Measurements from ENCODE around the gene DIP2B.

The DIP2B gene

DNA sequence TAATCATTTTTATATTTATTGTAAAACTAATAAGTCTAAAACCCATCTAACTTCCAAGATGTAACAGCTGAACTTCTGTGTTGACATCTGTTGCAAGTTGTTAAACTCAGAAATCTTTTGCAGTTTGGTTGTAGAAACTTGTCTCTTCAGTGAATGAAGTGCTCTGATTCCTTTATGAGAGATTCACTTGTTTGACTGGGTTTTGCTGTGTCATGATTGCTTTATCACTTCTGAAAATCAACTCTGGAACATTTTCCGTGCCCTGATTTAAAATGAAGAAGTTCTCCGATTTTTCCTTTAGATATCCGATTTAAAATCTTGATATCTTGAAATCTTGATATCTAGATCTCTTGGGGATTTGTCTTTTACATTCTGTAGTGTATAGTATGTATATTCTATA is 65.1 kb downstream of the DIP2B start:
- Histone ChIP-seq H3K27ac (peak overlapping the region; percentile 90), H3K36me3 (ENCODE audit: insufficient read depth, low read length) (no peaks in the 10 kb centered on the region), H3K4me3 (no peak overlapping the region), H3K9me3 (ENCODE audit: low read depth, low read length) (no peaks in the 10 kb centered on the region), H3K9ac (ENCODE audit: insufficient read length) (peak overlapping the region; percentile 14)
- DNase-seq (ENCODE audit: low read depth, low spot score): no peak
- TF ChIP-seq EZH2 (IDR thresholded peaks at IDR 0.05): no peak
- no peak for TF ChIP-seq POLR2AphosphoS5 (IDR thresholded peaks at IDR 0.05; ENCODE audit: borderline replicate concordance, low read depth, low read length)
- no peak for TF ChIP-seq FOXP2 (optimal IDR thresholded peaks at IDR 0.05; ENCODE audit: control extremely low read depth, extremely low read length, insufficient read depth)

DNA sequence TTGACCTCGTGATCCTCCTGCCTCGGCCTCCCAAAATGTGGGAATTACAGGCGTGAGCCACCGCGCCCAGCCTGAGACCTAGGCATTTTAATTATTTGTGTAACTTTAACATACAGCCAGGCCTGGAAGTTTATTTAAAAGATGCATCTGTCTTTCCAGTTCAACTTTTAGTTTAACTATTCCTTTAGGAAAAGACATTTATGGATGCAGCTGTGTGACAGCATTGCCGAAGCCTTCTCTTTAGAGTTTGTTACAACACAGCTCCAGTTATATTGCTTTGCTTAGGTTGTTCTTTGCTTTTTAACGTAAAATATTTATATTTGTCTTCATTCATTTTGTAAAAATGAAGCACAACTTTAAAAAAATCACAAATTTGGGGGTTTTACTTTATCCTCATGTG is 67.0 kb downstream of the DIP2B start:
- TF ChIP-seq POLR2AphosphoS5 (IDR thresholded peaks at IDR 0.05; ENCODE audit: borderline replicate concordance, low read depth, low read length): no peak
- no peak for TF ChIP-seq EZH2 (IDR thresholded peaks at IDR 0.05)
- no peak for TF ChIP-seq FOXP2 (optimal IDR thresholded peaks at IDR 0.05; ENCODE audit: control extremely low read depth, extremely low read length, insufficient read depth)
- DNase-seq (ENCODE audit: low read depth, low spot score): no peak
- H3K4me3 ChIP-seq: peak overlapping the region; percentile 26; the same call in 1 of the 2 replicates
- H3K9ac ChIP-seq (ENCODE audit: insufficient read length): peak overlapping the region; percentile 40
- H3K27ac ChIP-seq: peak overlapping the region; percentile 87
- H3K9me3 ChIP-seq (ENCODE audit: low read depth, low read length): no peaks in the 10 kb centered on the region
- H3K36me3 ChIP-seq (ENCODE audit: insufficient read depth, low read length): no peaks in the 10 kb centered on the region

DNA sequence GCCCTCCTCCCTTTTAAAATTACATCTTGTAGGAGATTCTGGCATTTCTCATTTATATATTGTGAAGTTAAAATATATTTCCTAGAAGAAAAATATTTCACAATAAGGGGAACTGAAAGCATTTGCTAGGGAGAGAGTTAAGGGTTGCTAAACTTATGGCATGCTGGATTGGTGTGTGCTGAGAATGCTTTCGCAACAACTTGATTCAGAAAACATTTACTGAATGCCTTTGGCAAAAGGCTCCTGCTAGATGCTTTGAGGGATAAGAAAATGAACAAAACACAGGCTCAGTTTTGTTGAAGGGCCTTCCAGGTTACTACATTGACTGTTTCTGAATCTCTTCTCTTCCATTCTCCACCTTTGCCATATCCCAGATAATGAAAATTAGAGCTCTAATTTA is 67.5 kb downstream of the DIP2B start:
- peak overlapping the region; percentile 87 for H3K27ac ChIP-seq
- peak; percentile 88 for DNase-seq (ENCODE audit: low read depth, low spot score)
- H3K36me3 ChIP-seq (ENCODE audit: insufficient read depth, low read length): no peaks in the 10 kb centered on the region
- H3K9me3 ChIP-seq (ENCODE audit: low read depth, low read length): no peaks in the 10 kb centered on the region
- H3K4me3 ChIP-seq: peak overlapping the region; percentile 47
- peak overlapping the region; percentile 43 for H3K9ac ChIP-seq (ENCODE audit: insufficient read length)
- TF ChIP-seq POLR2AphosphoS5 (IDR thresholded peaks at IDR 0.05; ENCODE audit: borderline replicate concordance, low read depth, low read length) (no peak; the same call in 1 of the 2 replicates), EZH2 (IDR thresholded peaks at IDR 0.05) (no peak), FOXP2 (optimal IDR thresholded peaks at IDR 0.05; ENCODE audit: control extremely low read depth, extremely low read length, insufficient read depth) (peak; percentile 48)

DNA sequence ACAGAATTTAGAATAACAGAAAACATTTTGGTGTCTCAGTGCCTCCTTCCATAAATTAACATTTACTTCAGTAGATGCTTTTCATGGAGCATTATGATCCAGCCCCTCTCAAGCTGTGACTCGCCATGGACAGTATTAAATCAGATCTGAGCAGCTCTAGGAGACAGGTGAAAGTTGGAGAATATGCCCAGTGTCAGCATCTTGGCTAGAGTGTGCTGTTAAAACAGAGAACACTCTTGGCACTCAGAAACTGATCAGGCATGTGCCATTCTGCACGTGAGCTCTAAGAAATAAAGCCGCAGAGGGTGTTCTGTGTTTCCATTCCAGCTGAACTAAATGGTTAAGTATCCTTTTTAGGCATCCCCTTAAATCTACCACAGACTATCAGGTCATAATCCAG is 68.0 kb downstream of the DIP2B start:
- peak overlapping the region; percentile 43 for H3K9ac ChIP-seq (ENCODE audit: insufficient read length)
- TF ChIP-seq EZH2 (IDR thresholded peaks at IDR 0.05): no peak
- TF ChIP-seq FOXP2 (optimal IDR thresholded peaks at IDR 0.05; ENCODE audit: control extremely low read depth, extremely low read length, insufficient read depth): no peak
- no peak for TF ChIP-seq POLR2AphosphoS5 (IDR thresholded peaks at IDR 0.05; ENCODE audit: borderline replicate concordance, low read depth, low read length)
- DNase-seq (ENCODE audit: low read depth, low spot score): no peak
- H3K36me3 ChIP-seq (ENCODE audit: insufficient read depth, low read length): no peaks in the 10 kb centered on the region
- no peaks in the 10 kb centered on the region for H3K9me3 ChIP-seq (ENCODE audit: low read depth, low read length)
- peak overlapping the region; percentile 47 for H3K4me3 ChIP-seq
- H3K27ac ChIP-seq: peak overlapping the region; percentile 87

DNA sequence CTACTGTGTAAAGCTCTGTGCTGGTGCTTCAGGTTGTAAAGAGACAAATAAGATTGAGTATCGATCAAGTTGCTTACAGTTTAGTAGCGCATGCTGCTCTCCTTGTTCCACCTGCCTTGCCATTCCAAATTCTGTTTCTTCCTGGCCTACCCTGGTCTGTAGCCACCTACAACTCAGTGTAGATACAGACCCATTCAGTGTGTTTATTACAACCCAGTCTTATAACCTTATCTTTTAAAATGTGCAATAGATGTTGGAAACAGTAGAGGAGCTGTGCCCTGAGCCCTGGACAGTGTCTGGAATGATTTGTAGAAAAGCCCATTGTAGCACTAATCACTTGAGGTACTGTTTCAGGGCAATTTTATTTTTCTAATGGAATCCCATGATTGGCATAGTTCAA is 68.5 kb downstream of the DIP2B start:
- Histone ChIP-seq H3K36me3 (ENCODE audit: insufficient read depth, low read length) (no peaks in the 10 kb centered on the region), H3K4me3 (no peak overlapping the region), H3K9ac (ENCODE audit: insufficient read length) (no peak overlapping the region), H3K27ac (peak overlapping the region; percentile 87; the same call in 1 of the 2 replicates), H3K9me3 (ENCODE audit: low read depth, low read length) (no peaks in the 10 kb centered on the region)
- DNase-seq (ENCODE audit: low read depth, low spot score): no peak
- TF ChIP-seq EZH2 (IDR thresholded peaks at IDR 0.05): no peak
- no peak for TF ChIP-seq FOXP2 (optimal IDR thresholded peaks at IDR 0.05; ENCODE audit: control extremely low read depth, extremely low read length, insufficient read depth)
- TF ChIP-seq POLR2AphosphoS5 (IDR thresholded peaks at IDR 0.05; ENCODE audit: borderline replicate concordance, low read depth, low read length): no peak

DNA sequence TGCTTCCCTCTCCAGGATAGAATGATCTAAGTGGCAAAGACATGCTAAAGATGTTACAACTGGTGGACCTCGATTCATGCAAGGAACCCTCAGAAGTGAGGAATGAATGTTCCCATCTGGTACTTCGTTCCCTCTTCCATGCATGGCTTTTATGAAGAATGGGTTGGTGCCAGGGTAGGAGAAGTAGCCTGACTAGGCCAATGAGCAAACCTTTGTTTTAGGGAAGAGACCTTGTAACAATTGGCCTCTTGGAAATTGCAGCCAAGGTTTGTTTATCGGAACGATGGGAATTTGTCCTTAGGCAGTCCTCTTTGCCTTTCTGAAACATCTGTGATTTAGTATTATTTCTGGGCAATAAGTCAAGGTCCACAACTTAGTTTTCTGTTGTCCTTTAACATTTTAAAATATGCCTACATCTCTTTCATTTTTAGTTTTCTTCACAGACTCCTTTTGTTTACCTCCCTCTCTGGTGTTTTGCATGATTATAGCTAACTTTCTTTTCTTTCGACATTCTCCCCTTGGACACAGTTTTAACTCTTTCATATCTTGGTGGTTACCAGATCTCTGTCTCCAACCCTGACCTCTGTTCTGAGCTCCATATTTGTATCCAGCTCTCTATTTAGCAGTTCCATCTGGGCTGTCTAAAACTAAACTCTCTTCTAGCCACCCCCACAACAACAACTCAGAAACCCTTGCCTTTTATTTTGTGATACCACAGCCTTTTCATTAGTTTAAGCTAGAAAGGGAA is 70.0 kb downstream of the DIP2B start:
- no peak for DNase-seq (ENCODE audit: low read depth, low spot score)
- H3K36me3 ChIP-seq (ENCODE audit: insufficient read depth, low read length): no peaks in the 10 kb centered on the region
- H3K27ac ChIP-seq: peak overlapping the region; percentile 27; the same call in 1 of the 2 replicates
- H3K9me3 ChIP-seq (ENCODE audit: low read depth, low read length): no peaks in the 10 kb centered on the region
- TF ChIP-seq POLR2AphosphoS5 (IDR thresholded peaks at IDR 0.05; ENCODE audit: borderline replicate concordance, low read depth, low read length): no peak
- TF ChIP-seq EZH2 (IDR thresholded peaks at IDR 0.05): no peak
- TF ChIP-seq FOXP2 (optimal IDR thresholded peaks at IDR 0.05; ENCODE audit: control extremely low read depth, extremely low read length, insufficient read depth): no peak
- no peak overlapping the region for H3K9ac ChIP-seq (ENCODE audit: insufficient read length)
- H3K4me3 ChIP-seq: no peak overlapping the region

DNA sequence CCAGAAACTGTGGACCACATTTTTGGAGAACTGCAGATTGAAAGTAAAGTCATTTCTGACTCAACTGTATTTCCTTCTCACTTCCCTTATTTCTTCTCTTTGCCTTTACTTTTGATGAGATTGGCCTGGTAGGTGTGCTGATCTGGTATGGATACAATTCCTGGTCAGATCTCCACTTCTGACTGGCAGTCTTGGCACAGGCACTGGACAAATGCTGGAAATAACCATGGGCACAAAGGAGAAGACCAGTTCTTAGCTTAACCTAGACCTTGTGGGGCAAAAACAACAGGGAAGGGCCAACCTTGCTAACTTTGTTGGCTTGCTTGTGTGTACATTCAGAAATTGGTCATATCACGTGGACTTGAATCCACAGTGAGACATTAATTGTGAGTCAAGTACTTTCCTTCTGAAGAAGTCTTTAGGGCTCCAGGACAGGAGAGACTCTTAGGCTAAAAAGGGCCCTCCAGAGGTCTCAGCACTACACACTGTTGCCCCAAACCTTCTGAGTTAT is 75.0 kb downstream of the DIP2B start:
- Histone ChIP-seq H3K36me3 (ENCODE audit: insufficient read depth, low read length) (no peaks in the 10 kb centered on the region), H3K9ac (ENCODE audit: insufficient read length) (no peak overlapping the region)
- TF ChIP-seq EZH2 (IDR thresholded peaks at IDR 0.05): no peak
- no peak for TF ChIP-seq FOXP2 (optimal IDR thresholded peaks at IDR 0.05; ENCODE audit: control extremely low read depth, extremely low read length, insufficient read depth)
- TF ChIP-seq POLR2AphosphoS5 (IDR thresholded peaks at IDR 0.05; ENCODE audit: borderline replicate concordance, low read depth, low read length): no peak

DNA sequence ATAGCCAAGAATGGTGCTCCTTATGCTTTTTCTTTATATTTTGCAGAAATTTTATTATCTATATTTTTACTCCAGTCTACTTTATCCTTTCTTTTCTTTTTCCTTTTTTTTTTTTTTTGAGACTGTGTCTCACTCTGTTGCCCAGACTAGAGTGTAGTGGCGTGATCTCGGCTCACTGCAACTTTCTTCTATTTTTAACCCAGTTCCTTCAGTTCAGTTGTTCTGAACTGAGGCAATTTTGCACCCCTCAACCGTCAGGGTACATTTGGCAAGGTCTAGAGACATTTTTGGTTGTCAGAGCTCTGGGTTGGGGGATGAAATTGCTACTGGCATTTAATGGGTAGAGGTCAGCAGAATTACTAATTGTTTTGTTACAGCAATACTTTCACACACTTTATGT is 75.7 kb downstream of the DIP2B start:
- DNase-seq (ENCODE audit: low read depth, low spot score): no peak
- no peak overlapping the region for H3K27ac ChIP-seq
- H3K4me3 ChIP-seq: no peak overlapping the region
- H3K36me3 ChIP-seq (ENCODE audit: insufficient read depth, low read length): no peaks in the 10 kb centered on the region
- no peak overlapping the region for H3K9ac ChIP-seq (ENCODE audit: insufficient read length)
- no peak for TF ChIP-seq POLR2AphosphoS5 (IDR thresholded peaks at IDR 0.05; ENCODE audit: borderline replicate concordance, low read depth, low read length)
- TF ChIP-seq FOXP2 (optimal IDR thresholded peaks at IDR 0.05; ENCODE audit: control extremely low read depth, extremely low read length, insufficient read depth): no peak
- TF ChIP-seq EZH2 (IDR thresholded peaks at IDR 0.05): no peak
- H3K9me3 ChIP-seq (ENCODE audit: low read depth, low read length): no peaks in the 10 kb centered on the region

More for the DNA sequence above, 75.0 kb downstream of the DIP2B start:
- Histone ChIP-seq H3K27ac (peak overlapping the region; percentile 48; the same call in 1 of the 2 replicates), H3K4me3 (no peak overlapping the region), H3K9me3 (ENCODE audit: low read depth, low read length) (no peaks in the 10 kb centered on the region)
- no peak for DNase-seq (ENCODE audit: low read depth, low spot score)
